Tibial artery (tissue), 4 donors: ENCODE results near the gene WDR77.

Source experiments
- DNase-seq, 2 donors: peaks; one replicate each; pipeline ENCODE4 v3.0.0-alpha.2; 2019
- H3K27ac ChIP-seq, 2 donors: fragments of 200-600 bp; sonication (generic) in 1 of 2; 1 replicate in 1 of 2; 2 replicates in 1 of 2; pipeline ENCODE4 v1.5.1; 2018 to 2019; ENCODE audit warnings: mild to moderate bottlenecking in 1 of 2
- H3K27me3 ChIP-seq, 2 donors: fragments of 200-600 bp; sonication (generic) in 1 of 2; one replicate each; pipeline versions ENCODE4 v1.5.1 to v1.6.0; 2016 to 2019
- H3K36me3 ChIP-seq, 3 donors: fragments of 200-600 bp; sonication (generic) in 2 of 3; one replicate each; pipeline ENCODE4 v1.5.1; 2016 to 2019; ENCODE audit warnings: mild to moderate bottlenecking in 2 of 3
- H3K4me1 ChIP-seq, 4 donors: fragments of 200-600 bp; sonication (generic) in 2 of 4; 1 replicate in 3 of 4; 2 replicates in 1 of 4; pipeline ENCODE4 v1.5.1; 2016 to 2019
- H3K4me3 ChIP-seq, 2 donors: fragments of 200-600 bp; sonication (generic) in 1 of 2; 1 replicate in 1 of 2; 2 replicates in 1 of 2; pipeline ENCODE4 v1.5.1; 2018 to 2019; ENCODE audit warnings: mild to moderate bottlenecking in 2 of 2
- H3K9me3 ChIP-seq, 3 donors: fragments of 200-600 bp; sonication (generic) in 1 of 3; one replicate each; pipeline ENCODE4 v1.5.1; 2016 to 2019
- CTCF ChIP-seq, 2 experiments: fragments of 200-600 bp in 1 of 2; fragments of 450-650 bp in 1 of 2; IDR thresholded peaks; one replicate each; pipeline ENCODE4 v1.5.1; 2017 to 2019; ENCODE audit warnings: antibody characterized with exemption in 2 of 2, mild to moderate bottlenecking in 1 of 2, moderate library complexity in 1 of 2
- intact Hi-C: fragments of 100-400 bp; cut with DNase I; formaldehyde crosslinking; loops from one replicate; pipeline ENCODE4 v1.15.0; 2023; ENCODE audit warnings: low total_unique reads

WDR77 gene

GRCh38 chr1:111448918-111449702, at the start of gene WDR77, which contains the start of gene ATP5PB:
Gene WDR77 (minus strand): TSS chr1:111449256. CDS start chr1:111449169, 87 bp downstream.
Gene ATP5PB (plus strand): TSS chr1:111449464. CDS start chr1:111449542, 78 bp downstream.
- Histone ChIP-seq H3K4me1 (peaks cover 0 to 49% (median 33%) of the 10 kb centered on the region in 4 donors), H3K36me3 (peaks cover 0 to 32% (median 20%) of the 10 kb centered on the region in 3 donors)

GRCh38 chr1:111497592-111497991, 48.5 kb upstream of the WDR77 start:
- intact Hi-C loops: no loop called here
- no peak for TF ChIP-seq CTCF (IDR thresholded peaks at IDR 0.05)
- Histone ChIP-seq H3K27me3 (no peaks in the 10 kb centered on the region), H3K27ac (no peak overlapping the region), H3K36me3 (no peaks in the 10 kb centered on the region), H3K4me3 (no peak overlapping the region), H3K4me1 (no peaks in the 10 kb centered on the region), H3K9me3 (no peaks in the 10 kb centered on the region)
- DNase-seq: no peak

More at GRCh38 chr1:111448918-111449702, at the start of gene WDR77, which contains the start of gene ATP5PB:
- Histone ChIP-seq H3K27ac (peak within 1 kb of the TSS; percentile 82 to 89), H3K27me3 (no peaks in the 10 kb centered on the region), H3K9me3 (no peaks in the 10 kb centered on the region), H3K4me3 (peak within 1 kb of the TSS; percentile 79 to 93)
- peak; percentile 97 to 98 for DNase-seq
- intact Hi-C loops: no loop called here
- TF ChIP-seq CTCF (IDR thresholded peaks at IDR 0.05): no peak

GRCh38 chr1:111496398-111496797, 47.3 kb upstream of the WDR77 start:
- no peak for DNase-seq
- H3K27ac ChIP-seq: no peak overlapping the region
- intact Hi-C loops: no loop called here
- H3K4me3 ChIP-seq: no peak overlapping the region
- H3K36me3 ChIP-seq: no peaks in the 10 kb centered on the region
- TF ChIP-seq CTCF (IDR thresholded peaks at IDR 0.05): no peak
- no peaks in the 10 kb centered on the region for H3K4me1 ChIP-seq
- no peaks in the 10 kb centered on the region for H3K27me3 ChIP-seq
- H3K9me3 ChIP-seq: no peaks in the 10 kb centered on the region

DNA sequence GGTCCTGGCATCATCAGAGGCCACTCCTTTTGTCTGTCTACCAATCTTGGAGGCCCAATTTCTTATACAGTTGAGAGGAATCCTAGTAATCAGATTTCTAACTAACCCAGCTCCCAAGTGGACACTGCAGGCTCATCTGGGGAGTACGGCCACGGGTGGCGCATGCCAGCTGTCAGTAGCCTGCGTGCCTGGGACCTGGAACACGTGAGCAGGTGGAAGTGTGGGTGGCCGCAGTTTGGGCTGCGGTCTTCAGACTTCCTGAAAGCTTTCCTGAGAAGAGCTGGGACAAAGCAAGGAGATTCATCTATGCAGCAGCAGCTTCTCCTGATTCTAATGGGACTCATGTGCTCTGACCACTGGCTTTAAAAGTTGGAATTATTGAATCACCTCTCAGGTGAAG, 42.0 kb upstream of the WDR77 start:
- Histone ChIP-seq H3K27me3 (no peaks in the 10 kb centered on the region), H3K9me3 (no peaks in the 10 kb centered on the region), H3K27ac (no peak overlapping the region), H3K4me3 (no peak overlapping the region), H3K4me1 (no peaks in the 10 kb centered on the region), H3K36me3 (no peaks in the 10 kb centered on the region)
- DNase-seq: no peak
- intact Hi-C loops: no loop called here
- no peak for TF ChIP-seq CTCF (IDR thresholded peaks at IDR 0.05)

- Histone ChIP-seq H3K27ac (no peak overlapping the region), H3K36me3 (no peaks in the 10 kb centered on the region), H3K4me1 (no peaks in the 10 kb centered on the region), H3K9me3 (no peaks in the 10 kb centered on the region), H3K4me3 (no peak overlapping the region), H3K27me3 (no peaks in the 10 kb centered on the region)
- no peak for DNase-seq
- TF ChIP-seq CTCF (IDR thresholded peaks at IDR 0.05): no peak
- intact Hi-C loops: no loop called here
Observed at GRCh38 chr1:111490220-111490619, 41.2 kb upstream of the WDR77 start.
